ENCODE results near the gene EXOC1L.

Gene EXOC1L

GRCh38 chr4:55819634-55820033 lies at the start of gene EXOC1L:
EXOC1L (plus strand) TSS chr4:55819790; CDS start chr4:55820027, 237 bp downstream.
- no peak for DNase-seq

- DNase-seq, result no peak
Observed at GRCh38 chr4:55770662-55771061, 48.9 kb upstream of the EXOC1L start.

DNA sequence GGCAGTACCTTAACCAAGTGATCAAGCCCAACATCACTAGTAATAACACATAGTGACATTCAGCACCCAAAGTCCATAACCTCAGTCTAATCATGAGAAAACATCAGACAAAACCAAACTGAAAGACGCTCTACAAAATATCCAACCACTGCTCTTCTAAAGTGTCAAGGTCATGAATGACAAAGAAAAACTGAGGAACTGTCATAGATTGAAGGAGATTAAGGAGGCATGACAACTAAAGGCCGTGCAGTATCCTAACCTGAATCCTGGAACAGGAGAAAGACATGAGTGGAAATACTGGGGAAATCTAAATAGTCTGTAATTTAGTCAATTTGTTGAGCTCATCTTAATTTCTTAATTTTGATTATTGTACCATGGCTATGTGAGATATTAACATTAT lies 38.2 kb upstream of the EXOC1L start:
- no peak for DNase-seq

DNA sequence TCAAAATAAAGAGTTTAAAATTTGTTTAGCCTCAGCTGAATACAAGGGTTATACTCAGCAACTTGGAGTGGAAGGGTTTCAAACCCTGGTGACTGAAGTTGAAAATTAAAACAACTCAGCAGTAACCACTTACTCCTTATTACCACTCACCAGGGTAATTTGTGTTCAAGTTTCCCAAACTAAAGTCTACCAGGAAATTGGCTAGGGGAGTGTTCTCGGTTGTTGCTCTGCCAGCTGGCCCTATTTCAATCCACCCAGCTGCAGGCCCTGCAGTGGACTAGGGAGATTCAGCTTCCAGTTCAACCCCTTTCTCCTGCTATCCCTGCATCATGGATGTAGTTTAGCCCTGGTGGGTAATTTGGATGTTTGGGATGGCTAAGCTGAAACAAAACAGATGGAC lies 37.8 kb upstream of the EXOC1L start:
- no peak for DNase-seq

GRCh38 chr4:55783584-55783983 lies 36.0 kb upstream of the EXOC1L start:
- DNase-seq, result no peak

- DNase-seq, result no peak
Observed at GRCh38 chr4:55784747-55785146, 34.8 kb upstream of the EXOC1L start.

DNA sequence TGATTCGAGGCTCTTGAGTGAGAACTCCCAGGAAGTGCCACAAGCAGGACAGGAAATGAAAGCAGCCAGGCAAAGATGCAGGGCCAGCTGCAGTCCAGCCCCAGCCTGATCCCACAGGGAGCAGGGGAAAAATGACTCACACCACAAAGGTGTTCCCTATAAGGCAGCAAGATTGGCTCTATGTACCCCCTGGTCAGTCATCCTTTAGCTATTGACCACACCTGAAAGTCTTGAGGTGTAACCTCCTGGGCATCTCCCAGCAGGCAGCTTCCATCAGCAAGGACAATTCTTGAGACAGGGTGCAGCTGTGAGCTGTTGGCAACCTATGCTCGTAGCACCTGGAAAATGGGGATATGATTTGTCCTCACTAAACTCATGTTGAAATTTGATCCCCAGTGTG lies 27.9 kb upstream of the EXOC1L start:
- DNase-seq, result no peak

DNA sequence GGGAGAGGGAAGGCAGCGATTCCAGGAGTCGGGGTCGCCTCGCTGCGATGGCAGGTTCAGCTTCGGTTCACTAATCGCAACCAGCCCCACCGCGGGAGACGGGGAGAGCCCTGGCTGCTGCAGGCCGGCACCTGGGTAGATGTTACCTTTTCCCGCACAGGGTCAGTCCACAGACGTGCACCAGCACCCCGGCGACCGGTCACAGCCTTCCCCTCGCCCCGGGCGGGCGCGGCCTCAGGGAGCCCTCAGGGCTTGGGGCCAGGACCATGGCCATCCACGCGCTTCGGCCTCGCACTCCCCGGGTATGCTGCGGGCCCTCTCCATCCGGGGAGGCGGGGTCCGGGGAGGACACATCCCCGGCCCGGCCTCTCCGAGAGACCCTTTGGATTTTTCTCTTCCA lies 26.1 kb upstream of the EXOC1L start:
- no peak for DNase-seq

DNA sequence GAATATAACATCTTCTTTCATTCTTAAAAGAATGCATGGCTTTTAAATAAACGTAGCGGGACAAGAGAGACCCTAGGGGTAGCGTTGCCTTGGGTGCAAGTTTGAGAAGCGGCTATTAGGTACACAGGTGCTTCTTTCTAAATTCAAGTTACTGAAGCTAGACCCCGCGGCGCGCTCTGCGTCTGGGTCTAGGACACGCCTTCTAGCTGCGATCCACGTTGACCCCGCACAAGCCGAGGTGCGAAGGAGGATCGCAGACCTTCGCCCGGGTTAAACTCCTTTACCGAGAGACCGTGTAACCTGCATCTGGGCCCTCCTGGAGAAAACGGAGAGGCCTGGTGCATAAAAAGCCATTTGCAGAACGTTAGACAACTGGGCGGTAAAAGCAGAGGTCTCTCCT lies 25.5 kb upstream of the EXOC1L start:
- DNase-seq, result no peak

DNA sequence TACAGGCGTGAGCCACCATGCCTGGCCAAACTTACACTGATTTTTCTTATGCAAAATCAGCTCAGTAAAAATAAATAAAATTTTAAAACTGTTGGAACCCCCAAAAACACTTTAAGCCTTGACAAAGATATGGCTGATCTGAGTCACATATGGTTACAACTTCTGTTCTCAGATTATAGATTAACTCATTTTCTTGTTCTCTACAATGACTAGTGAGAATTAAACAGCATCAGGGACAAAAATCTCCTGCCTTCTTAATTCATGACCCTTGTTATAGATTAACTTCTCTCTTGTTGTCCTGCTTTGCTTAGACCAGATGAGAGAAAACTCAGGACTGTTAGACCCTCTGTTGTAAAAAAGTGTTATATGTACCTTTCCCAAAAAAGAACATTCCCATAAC lies 24.2 kb upstream of the EXOC1L start:
- no peak for DNase-seq

DNA sequence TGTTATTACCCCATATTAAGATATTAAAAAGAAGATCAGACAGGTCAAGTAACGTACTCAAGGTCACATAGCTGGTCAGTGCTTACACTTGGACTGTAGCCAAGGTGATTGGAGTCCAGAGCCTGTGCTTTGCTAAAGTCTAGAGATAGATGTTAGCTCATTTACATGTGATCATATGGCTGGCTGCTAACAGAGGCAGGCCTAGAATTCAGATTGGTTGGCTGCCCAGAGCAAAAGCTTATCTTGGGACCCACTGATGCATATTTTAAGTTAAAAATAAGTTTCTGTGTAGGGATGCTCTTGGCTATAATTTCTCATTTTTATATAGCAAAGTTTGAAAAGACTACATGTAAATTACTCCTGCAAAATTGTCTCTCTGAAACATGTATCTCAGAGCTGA lies 18.1 kb upstream of the EXOC1L start:
- no peak for DNase-seq

GRCh38 chr4:55807556-55807955 lies 12.0 kb upstream of the EXOC1L start:
- DNase-seq, result no peak

- DNase-seq, result no peak
Observed at GRCh38 chr4:55808186-55808585, 11.4 kb upstream of the EXOC1L start.

GRCh38 chr4:55808632-55809031 lies 11.0 kb upstream of the EXOC1L start:
- no peak for DNase-seq

- DNase-seq, result no peak
Observed at GRCh38 chr4:55817691-55818090, 1.9 kb upstream of the EXOC1L start.

- DNase-seq, result no peak
Observed at GRCh38 chr4:55820279-55820678, 689 bp downstream of the EXOC1L start.

DNA sequence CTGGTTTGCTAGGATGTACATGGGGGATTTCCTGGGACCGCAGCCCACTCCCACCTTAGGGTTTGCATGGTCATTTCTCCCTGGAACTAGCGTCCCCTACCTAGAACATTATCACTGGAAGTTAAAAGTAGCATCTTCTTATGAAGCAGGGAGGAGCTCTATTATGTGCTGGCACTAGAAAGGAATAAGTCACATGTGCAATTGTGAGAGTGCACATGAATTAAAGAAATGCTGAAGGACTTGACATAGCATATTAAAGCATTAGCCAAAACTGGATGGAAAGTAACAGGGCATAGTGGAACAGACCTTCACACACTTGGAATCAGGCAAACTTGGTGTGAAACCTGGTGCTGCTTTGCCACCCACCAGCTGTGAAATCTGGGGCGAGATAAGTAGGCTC lies 2.7 kb downstream of the EXOC1L start:
- DNase-seq, result no peak

DNA sequence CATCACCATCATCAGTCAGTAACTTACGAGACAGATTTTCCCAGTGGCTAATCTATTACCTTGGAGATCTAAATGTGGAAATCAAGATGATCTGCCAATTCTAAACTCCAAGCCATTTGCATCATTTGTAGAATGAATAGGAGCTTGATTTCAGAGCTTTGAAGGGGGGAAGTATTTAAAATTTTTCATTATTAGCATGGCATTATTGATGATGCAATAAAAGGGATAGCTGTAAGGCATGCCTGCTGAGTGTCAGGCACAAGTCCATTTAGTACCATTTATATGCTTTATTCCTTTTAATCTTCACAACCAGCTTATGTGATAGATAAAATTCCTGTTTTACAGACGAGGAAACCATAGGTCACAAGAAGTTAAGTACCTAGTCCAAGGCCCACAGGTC lies 5.3 kb downstream of the EXOC1L start:
- no peak for DNase-seq

- no peak for DNase-seq
Observed at GRCh38 chr4:55826986-55827385, 7.4 kb downstream of the EXOC1L start.

DNA sequence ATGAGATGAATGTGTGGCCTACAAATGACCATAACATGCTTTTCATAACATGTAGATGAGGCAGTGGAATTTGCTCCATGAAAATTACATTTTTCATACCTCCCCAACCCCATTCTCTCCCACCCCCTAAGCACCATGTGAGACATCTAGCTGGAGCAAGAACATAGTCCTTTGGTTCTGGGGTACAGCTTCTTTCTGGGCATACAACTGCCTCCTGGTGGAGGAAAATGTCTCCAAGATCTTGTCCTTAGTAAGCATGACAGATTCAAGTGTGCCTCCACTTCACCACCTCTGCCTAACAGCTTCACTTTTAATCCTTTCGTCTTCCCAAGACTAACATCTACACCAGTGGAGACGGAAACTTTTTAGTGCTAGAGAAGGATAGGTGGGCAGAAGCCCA lies 8.0 kb downstream of the EXOC1L start:
- no peak for DNase-seq

GRCh38 chr4:55830048-55830447 lies 10.5 kb downstream of the EXOC1L start:
- DNase-seq, result no peak

GRCh38 chr4:55830716-55831115 lies 11.1 kb downstream of the EXOC1L start:
- no peak for DNase-seq

DNA sequence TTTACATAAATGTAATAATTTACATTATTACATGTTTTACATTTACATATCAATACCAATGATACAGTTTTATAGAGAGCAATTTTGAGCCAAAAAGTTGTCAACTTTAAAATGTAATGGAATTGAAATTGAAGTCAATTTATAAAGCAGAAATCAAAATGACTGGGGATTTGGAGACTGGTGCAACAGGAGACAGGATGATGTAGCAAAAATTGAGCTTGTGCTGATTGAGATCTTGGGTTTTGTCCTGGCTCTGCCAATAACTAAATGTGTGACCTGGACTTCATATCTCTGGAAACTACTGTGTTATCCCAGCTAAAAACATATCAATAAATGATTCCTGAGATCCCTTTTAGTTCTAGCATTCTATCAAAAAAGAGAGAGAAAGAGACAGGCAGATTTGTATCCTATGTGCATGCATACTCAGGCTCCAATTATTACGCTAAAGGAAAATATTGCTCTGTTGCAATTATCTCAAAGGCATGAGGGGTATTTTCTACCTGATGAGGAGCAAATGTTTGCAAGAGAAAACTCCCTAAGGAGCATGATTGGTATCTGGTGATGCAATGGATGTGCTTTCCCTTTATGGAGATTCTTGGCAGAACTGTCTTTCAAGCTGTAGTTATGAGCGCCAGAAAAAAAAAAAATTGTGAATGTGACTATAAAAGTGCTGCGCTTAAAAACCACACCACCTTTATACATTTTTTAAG lies 14.7 kb downstream of the EXOC1L start:
- no peak for DNase-seq

GRCh38 chr4:55837903-55838302 lies 18.3 kb downstream of the EXOC1L start:
- no peak for DNase-seq

DNA sequence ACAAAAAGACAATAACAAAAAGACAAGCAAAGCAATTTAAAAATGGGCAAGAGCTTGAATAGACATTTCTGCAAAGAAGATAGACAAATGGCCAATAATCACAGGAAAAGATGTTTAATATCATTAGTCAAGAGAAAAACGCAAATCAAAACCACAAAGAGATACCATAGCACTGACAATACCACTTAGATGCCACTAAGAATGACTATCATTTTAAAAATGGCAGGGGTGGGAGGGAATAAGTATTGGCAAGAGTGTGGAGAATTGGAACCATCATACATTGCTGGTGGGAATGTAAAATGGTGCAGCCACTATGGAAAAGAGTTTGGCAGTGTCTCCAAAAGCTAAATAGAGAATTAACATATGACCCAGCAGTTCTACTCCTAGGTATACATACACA lies 18.8 kb downstream of the EXOC1L start:
- no peak for DNase-seq

GRCh38 chr4:55838952-55839351 lies 19.4 kb downstream of the EXOC1L start:
- DNase-seq, result no peak
